ENCODE results near the gene CENPU.
A peak's percentile ranks its signal among the peaks of the same experiment; 100 is the strongest.
"Not testable (repeated sequence)": the region's sequence is repeated elsewhere in the genome, so short reads cannot be mapped to it uniquely, and the experiment has no call there.

Gene CENPU

DNA sequence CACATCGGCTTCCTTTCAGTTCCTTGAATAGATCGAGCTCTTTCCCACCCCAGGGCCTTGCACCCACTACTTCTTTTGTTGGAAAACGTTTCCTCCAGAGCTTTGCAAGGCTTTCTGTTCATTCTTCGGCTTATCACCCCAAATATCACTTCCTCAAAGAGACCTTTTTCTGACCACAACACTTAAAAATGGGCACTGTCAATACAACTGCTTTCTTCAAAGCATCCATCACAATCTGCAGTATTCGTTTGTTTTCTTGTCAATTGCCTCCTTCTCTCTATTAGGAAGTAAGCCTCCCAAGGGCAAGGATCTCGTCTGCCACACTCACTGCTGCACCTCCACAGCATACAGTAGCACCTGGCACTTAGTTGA lies 17.7 kb upstream of the CENPU start:
- DNase-seq, result no peak

DNA sequence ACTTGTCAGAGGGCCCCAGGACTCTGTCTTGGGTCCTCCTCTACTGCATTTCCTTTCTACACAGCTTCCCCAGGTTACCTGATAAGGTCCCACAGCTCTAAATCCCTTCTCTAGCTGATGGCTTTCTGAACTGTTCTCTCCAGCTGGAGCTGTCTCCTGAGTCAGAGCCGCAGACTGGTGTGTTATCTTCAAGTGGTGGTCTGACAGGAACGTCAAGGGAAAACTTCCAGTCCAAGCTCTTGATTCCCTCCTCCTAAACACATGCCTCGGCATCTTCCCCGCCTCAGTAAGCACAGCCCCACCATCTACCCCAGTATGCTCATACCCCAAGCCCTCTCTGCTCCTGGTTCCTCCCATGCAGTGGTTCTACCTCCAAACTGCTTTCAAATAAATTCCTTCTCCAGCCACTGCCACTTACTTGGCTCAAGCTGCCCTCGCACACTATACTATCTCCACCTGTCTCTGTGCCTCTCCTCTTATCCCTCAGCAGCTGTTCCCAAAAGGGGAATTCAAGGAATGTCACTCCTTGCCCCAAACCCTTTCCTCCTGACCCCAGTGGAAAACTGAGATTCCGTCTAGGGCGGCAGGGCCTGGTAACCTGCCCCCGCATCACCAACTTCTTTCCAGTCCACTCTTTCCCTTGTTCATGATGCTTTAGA lies 17.2 kb upstream of the CENPU start:
- no peak for DNase-seq

DNA sequence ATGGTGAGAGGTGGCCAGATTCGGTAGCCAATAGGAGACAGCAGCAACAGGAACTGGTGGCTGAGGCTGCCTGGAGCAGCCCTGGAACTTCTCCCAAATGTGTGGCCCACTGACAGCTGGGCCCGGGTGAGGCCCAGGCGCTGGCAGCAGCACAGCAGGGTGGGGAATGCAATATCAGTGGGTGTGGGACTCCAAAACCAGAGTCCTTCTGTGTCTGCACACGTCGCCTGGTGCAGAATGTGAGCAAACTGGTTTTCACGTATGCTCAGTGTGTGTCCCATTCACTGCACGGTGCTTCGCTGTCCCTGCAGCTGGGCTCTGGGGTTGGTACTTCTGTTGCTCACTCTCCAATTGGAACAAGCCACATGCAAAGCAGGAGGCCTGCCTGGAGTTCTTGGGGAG lies 14.4 kb upstream of the CENPU start:
- DNase-seq, result no peak

DNA sequence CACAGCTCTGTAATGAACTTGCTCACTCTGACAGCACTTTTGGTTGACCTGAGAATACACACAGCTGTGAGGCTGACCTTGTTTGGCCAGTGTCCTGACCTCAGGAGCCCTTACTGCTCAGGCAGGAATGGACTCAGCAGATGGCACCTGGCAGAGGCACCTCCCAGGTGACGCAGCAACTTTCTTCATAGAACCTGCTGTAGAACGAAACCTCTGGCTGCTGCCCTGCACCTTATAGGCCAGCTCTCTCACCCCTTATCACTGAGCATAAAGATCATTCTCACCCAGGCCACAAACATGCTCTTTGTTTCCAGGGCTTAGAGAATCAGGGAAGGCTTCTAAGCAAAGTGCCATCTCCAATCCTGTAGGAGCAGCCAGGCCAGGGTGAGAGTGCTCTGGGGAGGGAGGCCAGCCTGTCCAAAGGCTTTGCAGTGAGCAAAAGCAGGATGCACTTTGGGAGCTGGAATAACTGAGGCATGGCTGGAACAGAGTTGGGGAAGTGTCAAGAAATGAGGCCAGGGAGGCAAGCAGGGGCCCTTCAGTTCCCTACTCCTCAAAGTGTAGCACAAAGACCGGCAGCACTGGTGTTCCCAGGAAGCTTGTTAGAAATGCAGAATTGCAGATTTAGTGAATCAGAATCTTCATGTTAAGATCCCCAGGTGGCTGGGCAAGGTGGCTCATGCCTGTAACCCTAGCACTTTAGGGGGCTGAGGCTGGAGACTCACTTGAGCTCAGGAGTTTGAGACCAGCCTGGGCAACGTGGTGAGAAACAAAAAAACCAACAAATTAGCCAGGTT lies 13.3 kb upstream of the CENPU start:
- DNase-seq, result no peak

- DNase-seq, result peak; percentile 27
These were observed 12.2 kb upstream of the CENPU start for GRCh38 chr4:184745831-184746795.

- DNase-seq, result peak; percentile 63
These were observed 10.3 kb upstream of the CENPU start for GRCh38 chr4:184744236-184744635.

DNA sequence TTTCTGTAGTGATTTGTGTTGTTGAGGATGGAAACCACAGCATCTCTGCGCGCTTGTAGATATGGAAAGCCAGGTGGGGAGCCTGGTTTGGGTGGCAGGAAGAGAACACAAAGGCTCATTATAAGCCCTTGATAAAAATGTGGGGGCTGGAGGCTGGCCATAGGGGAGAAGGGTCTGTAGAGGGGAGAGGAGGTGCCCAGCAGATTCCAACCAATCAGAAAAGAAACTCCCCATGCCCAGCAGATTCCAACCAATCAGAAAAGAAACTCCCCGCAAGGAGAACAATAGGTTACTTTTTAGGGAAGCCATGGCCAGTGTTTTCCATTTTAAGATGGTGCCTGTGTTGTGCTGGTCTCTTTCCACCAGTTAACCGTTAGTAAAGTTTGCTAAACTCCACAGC lies 9.8 kb upstream of the CENPU start:
- peak; percentile 13 for DNase-seq

DNA sequence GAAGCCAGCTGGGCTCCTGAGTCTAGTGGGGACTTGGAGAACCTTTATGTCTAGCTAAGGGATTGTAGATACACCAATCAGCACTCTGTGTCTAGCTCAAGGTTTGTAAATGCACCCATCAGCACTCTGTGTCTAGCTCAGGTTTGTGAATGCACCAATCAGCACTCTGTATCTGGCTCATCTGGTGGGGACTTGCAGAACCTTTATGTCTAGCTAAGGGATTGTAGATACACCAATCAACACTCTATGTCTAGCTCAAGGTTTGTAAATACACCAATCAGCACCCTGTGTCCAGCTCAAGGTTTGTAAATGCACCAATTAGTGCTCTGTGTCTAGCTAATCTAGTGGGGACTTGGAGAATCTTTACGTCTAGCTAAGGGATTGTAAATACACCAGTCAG lies 7.8 kb upstream of the CENPU start:
- not testable (repeated sequence) for DNase-seq

GRCh38 chr4:184740980-184741391 lies 7.1 kb upstream of the CENPU start:
- DNase-seq, result no peak

- DNase-seq, result not testable (repeated sequence)
These were observed 5.7 kb upstream of the CENPU start for GRCh38 chr4:184739575-184739974.

- DNase-seq, result peak; percentile 2
These were observed 862 bp upstream of the CENPU start for GRCh38 chr4:184734758-184735157.

DNA sequence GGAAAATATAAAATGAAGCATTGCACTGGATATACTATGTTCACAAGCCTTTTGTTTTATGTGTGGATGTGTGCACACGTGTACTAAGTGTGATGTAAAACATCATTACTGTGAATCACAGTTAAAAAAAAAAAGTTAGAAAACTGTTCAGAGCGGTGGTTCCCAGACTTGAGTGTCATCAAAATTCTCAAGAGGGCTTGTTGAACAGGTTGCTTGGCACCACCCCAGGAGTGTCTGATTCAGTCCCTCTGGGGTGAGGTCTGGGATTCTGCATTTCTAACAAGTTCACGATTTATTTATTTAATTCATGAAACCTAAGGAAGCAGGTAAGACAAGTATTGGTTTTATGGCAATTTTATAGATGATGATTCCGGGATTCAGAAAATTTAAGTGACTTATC lies 1.8 kb downstream of the CENPU start:
- peak; percentile 5 for DNase-seq

GRCh38 chr4:184731056-184731455 lies 2.8 kb downstream of the CENPU start:
- DNase-seq, result peak; percentile 1

- no peak for DNase-seq
These were observed 4.0 kb downstream of the CENPU start for GRCh38 chr4:184729946-184730345.

- no peak for DNase-seq
These were observed 5.0 kb downstream of the CENPU start for GRCh38 chr4:184728858-184729257.

- DNase-seq, result no peak
These were observed 6.5 kb downstream of the CENPU start for GRCh38 chr4:184727430-184727829.

DNA sequence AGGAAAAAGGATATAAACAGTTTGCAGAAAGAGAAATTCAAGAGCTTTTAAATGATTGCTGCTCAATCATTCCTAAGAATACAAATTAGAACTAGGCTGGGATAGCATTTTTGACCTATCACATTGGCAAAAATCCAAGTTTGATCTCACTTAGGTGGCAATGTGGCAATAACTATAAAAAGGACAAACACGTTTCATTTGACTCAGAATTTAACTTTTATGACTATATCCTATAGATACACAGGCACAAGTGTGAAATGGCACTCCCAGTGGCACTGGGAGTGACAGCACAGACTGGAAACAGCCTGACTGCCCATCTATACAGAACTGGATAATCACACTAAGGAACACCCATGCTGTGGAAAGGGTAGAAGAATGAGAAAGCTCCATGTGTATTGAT lies 11.1 kb downstream of the CENPU start:
- DNase-seq, result no peak

DNA sequence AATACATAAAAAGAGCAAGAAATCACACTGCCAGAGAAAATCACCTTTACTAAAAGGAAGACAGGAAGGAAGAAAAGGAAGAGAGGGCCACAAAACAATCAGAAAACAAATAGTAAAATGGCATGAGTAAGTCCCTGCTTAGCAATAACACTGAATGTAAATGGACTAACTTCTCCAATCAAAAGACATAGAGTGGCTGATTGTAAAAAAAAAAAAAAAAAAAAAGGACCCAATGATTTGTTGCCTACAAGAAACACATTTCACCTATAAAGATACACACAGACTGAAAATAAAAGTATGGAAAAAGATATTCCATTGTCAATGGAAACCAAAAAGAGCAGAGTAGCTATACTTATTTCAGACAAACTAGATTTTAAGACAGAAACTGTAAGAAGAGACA lies 12.6 kb downstream of the CENPU start:
- no peak for DNase-seq

DNA sequence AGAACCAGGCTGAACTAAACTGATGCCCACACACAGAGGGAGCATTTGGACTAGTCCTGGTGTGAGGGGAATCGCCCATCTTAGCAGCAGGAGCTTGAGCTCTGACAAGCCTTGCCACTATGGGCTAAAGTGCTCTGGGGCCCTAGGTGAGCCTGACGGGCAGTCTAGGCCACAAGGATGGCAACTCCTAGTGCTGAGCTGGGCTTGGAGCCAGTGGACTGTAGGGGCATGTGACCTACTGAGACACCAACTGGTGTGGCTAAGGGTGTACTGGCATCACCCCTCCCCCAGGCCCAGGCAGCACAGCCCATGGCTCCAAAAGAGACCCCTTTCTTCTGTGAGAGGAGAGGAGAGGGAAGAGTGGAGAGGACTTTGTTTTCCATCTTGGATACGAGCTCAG lies 14.5 kb downstream of the CENPU start:
- DNase-seq, result no peak

DNA sequence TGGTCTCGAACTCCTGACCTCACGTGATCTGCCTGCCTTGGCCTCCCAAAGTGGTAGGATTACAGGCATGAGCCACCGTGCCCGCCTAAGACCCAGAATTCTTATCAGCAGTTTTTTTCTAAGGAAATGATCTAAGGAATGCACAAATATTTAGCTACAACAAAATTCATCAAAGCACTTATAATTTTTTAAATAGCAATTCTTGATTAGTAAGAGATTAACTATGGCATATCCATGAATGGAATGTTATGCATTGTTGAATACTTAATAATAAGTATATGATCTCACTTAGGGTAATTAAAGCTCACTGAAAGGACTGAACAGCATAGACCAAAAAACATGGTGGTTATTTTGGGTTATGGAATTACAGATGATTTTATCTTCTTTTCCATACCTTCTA lies 18.4 kb downstream of the CENPU start:
- no peak for DNase-seq

GRCh38 chr4:184713887-184714286 lies 20.0 kb downstream of the CENPU start:
- DNase-seq, result no peak

GRCh38 chr4:184712322-184712721 lies 21.6 kb downstream of the CENPU start:
- DNase-seq, result no peak

- DNase-seq, result no peak
These were observed 27.4 kb downstream of the CENPU start for GRCh38 chr4:184706453-184706852.

GRCh38 chr4:184705692-184706091 lies 28.2 kb downstream of the CENPU start:
- no peak for DNase-seq

Data from NCI-H69 (cell line).